Neural progenitor cell (in vitro differentiated cells): Measurements from ENCODE around the gene IFNLR1. TPM values are rescaled to one million over a fixed set of nuclear protein-coding genes. Genes with fewer than 3 reads are reported as not detected.

Source experiments
- DNase-seq: peaks from one replicate; pipeline ENCODE4 v3.0.0-alpha.2; 2016; ENCODE audit warnings: low spot score
- H2AFZ ChIP-seq: fragments of 200-600 bp; sonication (generic); replicated peaks from 2 replicates; pipeline ENCODE4 v1.6.1; 2016; ENCODE audit warnings: antibody characterized with exemption
- H3F3A ChIP-seq: fragments of 200-600 bp; sonication (generic); 2 replicates; pipeline ENCODE4 v1.6.1; 2016; ENCODE audit warnings: antibody characterized with exemption, low read depth
- H3K27ac ChIP-seq: fragments of 200-600 bp; sonication (generic); 2 replicates; pipeline ENCODE4 v1.5.1; 2016; ENCODE audit warnings: mild to moderate bottlenecking
- H3K27me3 ChIP-seq: fragments of 200-600 bp; sonication (generic); 2 replicates; pipeline ENCODE4 v1.6.1; 2016; ENCODE audit warnings: mild to moderate bottlenecking, moderate library complexity
- H3K36me3 ChIP-seq: fragments of 200-600 bp; sonication (generic); 2 replicates; pipeline ENCODE4 v1.5.1; 2016
- H3K4me1 ChIP-seq: fragments of 200-600 bp; sonication (generic); 2 replicates; pipeline ENCODE4 v1.6.1; 2016; ENCODE audit warnings: mixed run types
- H3K4me2 ChIP-seq: fragments of 200-600 bp; sonication (generic); 2 replicates; pipeline ENCODE4 v1.6.1; 2016
- H3K4me3 ChIP-seq: fragments of 200-600 bp; sonication (generic); 2 replicates; pipeline ENCODE4 v1.5.1; 2016
- H3K79me2 ChIP-seq: fragments of 200-600 bp; sonication (generic); 2 replicates; pipeline ENCODE4 v1.6.1; 2016; ENCODE audit warnings: low read depth
- H3K9ac ChIP-seq: fragments of 200-600 bp; sonication (generic); 2 replicates; pipeline ENCODE4 v1.6.1; 2016
- H3K9me3 ChIP-seq: fragments of 200-600 bp; sonication (generic); 2 replicates; pipeline ENCODE4 v1.5.1; 2016; ENCODE audit warnings: low read depth
- H4K20me1 ChIP-seq: fragments of 200-600 bp; sonication (generic); 2 replicates; pipeline ENCODE4 v1.6.1; 2016; ENCODE audit warnings: low read depth
- H3K27ac Mint-ChIP-seq: 3 replicates; pipeline ENCODE4 v1.8.0; 2021; ENCODE audit warnings: mixed read lengths
- H3K27me3 Mint-ChIP-seq: 2 replicates; pipeline ENCODE4 v1.8.0; 2022; ENCODE audit warnings: low read depth, mild to moderate bottlenecking, inconsistent platforms, moderate library complexity, mixed read lengths; ENCODE audit not compliant: insufficient read depth
- H3K36me3 Mint-ChIP-seq: 3 replicates; pipeline ENCODE4 v1.8.0; 2021; ENCODE audit warnings: mixed read lengths
- H3K4me1 Mint-ChIP-seq: 3 replicates; pipeline ENCODE4 v1.8.0; 2021; ENCODE audit warnings: mixed read lengths
- H3K4me3 Mint-ChIP-seq: 3 replicates; pipeline ENCODE4 v1.8.0; 2021; ENCODE audit warnings: mild to moderate bottlenecking, moderate library complexity, mixed read lengths
- H3K9me3 Mint-ChIP-seq: 3 replicates; pipeline ENCODE4 v1.8.0; 2020; ENCODE audit warnings: mixed read lengths
- CTCF ChIP-seq: fragments of 200-600 bp; sonication (generic); IDR thresholded peaks from 2 replicates; pipeline ENCODE4 v1.5.1; 2017; ENCODE audit warnings: antibody characterized with exemption, mild to moderate bottlenecking
- EZH2 ChIP-seq: fragments of 200-600 bp; sonication (generic); IDR thresholded peaks from 2 replicates; pipeline ENCODE4 v1.6.1; 2017; ENCODE audit warnings: antibody characterized with exemption, mild to moderate bottlenecking, moderate library complexity
- EZH2phosphoT487 ChIP-seq: fragments of 200-600 bp; sonication (generic); IDR thresholded peaks from 2 replicates; pipeline ENCODE4 v1.6.1; 2017; ENCODE audit warnings: antibody characterized with exemption
- total RNA-seq: library from RNA; depleted of rRNA; stranded (reverse); fragments of >200 nt; gene quantifications from 2 replicates; pipeline ENCODE4 v1.2.3, GENCODE V29; 2015; ENCODE audit warnings: low replicate concordance

Gene IFNLR1
- total RNA-seq, 1 donor from 2014 or later = 3.3 TPM

GRCh38 chr1:24154215-24154614 is 32.9 kb downstream of the IFNLR1 start:
- peaks cover 18% of the 10 kb centered on the region for H3K4me1 Mint-ChIP-seq

DNA sequence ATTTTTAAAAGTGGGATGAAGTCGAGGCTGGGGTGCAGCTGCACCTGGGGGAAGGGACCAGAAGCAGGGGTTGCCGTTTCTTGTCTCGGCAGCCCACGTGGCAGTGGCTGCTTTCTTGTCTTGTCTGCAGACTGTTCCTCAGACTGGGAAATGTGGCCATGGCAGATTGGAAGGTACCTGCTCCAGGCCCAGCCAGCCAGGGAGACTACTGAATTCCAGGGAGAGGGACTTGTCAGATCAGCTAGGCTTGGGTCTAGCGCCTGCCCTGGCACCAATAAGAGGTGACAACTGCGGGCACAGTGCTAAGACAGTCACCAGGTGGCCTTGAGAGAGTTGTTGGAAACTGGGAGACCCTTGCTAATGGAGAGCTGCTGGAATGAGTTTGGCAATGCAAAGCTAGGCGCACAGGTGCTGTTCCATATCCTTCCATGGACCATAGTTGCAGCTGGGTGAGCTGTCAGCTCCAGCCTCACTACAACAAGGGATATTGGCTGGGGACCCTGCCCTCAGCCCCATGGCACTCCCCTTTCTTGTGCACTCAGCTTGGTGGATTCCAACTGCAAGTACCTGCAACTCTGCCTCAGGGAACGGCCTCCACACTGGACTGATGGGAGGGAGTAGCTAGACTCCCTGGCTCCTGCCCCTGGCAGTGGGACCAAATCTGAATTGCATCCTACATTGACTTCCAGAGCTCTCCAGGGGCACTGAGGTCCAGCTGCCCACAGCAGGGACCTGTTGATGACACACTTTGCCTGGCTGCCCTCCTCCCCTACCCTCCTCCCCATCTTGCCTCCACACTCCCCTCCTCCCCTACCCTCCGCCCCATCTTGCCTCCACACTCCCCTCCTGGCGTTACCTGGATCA is 34.2 kb downstream of the IFNLR1 start:
- H3K27ac Mint-ChIP-seq = peak overlapping the region; percentile 33

More at GRCh38 chr1:24154215-24154614, 32.9 kb downstream of the IFNLR1 start:
- H3K79me2 ChIP-seq = no peaks in the 10 kb centered on the region
- H3F3A ChIP-seq = peaks cover 32% of the 10 kb centered on the region
- no peak overlapping the region for H3K4me3 ChIP-seq
- no peaks in the 10 kb centered on the region for H3K9me3 Mint-ChIP-seq
- no peak overlapping the region for H2AFZ ChIP-seq
- H3K27ac ChIP-seq = no peak overlapping the region
- no peak overlapping the region for H3K27ac Mint-ChIP-seq
- H3K27me3 ChIP-seq = no peaks in the 10 kb centered on the region
- H3K4me2 ChIP-seq = peak overlapping the region; percentile 11
- no peaks in the 10 kb centered on the region for H3K9me3 ChIP-seq
- peak; percentile 57 for DNase-seq
- TF ChIP-seq EZH2phosphoT487 (no peak), CTCF (no peak), EZH2 (no peak)
- no peaks in the 10 kb centered on the region for H4K20me1 ChIP-seq
- no peaks in the 10 kb centered on the region for H3K36me3 Mint-ChIP-seq
- H3K4me3 Mint-ChIP-seq = no peak overlapping the region
- no peaks in the 10 kb centered on the region for H3K36me3 ChIP-seq
- peaks cover 8% of the 10 kb centered on the region for H3K27me3 Mint-ChIP-seq
- H3K4me1 ChIP-seq = peaks cover 24% of the 10 kb centered on the region
- no peak overlapping the region for H3K9ac ChIP-seq

GRCh38 chr1:24151175-24151533 is 35.9 kb downstream of the IFNLR1 start:
- Histone ChIP-seq H3K36me3 (no peaks in the 10 kb centered on the region), H3K9ac (peak overlapping the region; percentile 38), H3K4me2 (peak overlapping the region; percentile 80), H2AFZ (no peak overlapping the region), H3F3A (peaks cover 32% of the 10 kb centered on the region), H3K27ac (peak overlapping the region; percentile 81), H3K4me3 (peak overlapping the region; percentile 50), H3K9me3 (no peaks in the 10 kb centered on the region), H3K79me2 (no peaks in the 10 kb centered on the region), H4K20me1 (no peaks in the 10 kb centered on the region), H3K4me1 (peaks cover 24% of the 10 kb centered on the region), H3K27me3 (no peaks in the 10 kb centered on the region)
- Mint-ChIP-seq H3K9me3 (no peaks in the 10 kb centered on the region), H3K36me3 (no peaks in the 10 kb centered on the region), H3K27ac (peak overlapping the region; percentile 72), H3K4me3 (peak overlapping the region; percentile 74), H3K27me3 (peaks cover 11% of the 10 kb centered on the region), H3K4me1 (peaks cover 18% of the 10 kb centered on the region)
- no peak for TF ChIP-seq EZH2
- no peak for TF ChIP-seq EZH2phosphoT487
- no peak for TF ChIP-seq CTCF
- DNase-seq = peak; percentile 92

More for the DNA sequence above, 34.2 kb downstream of the IFNLR1 start:
- no peaks in the 10 kb centered on the region for H3K36me3 ChIP-seq
- H3K4me2 ChIP-seq = peak overlapping the region; percentile 54
- no peak overlapping the region for H3K4me3 ChIP-seq
- Mint-ChIP-seq H3K9me3 (no peaks in the 10 kb centered on the region), H3K4me1 (peaks cover 18% of the 10 kb centered on the region), H3K4me3 (peak overlapping the region; percentile 66), H3K36me3 (no peaks in the 10 kb centered on the region), H3K27me3 (peaks cover 8% of the 10 kb centered on the region)
- no peaks in the 10 kb centered on the region for H3K27me3 ChIP-seq
- no peak overlapping the region for H3K9ac ChIP-seq
- no peak for TF ChIP-seq EZH2phosphoT487
- TF ChIP-seq EZH2 = no peak
- H3K9me3 ChIP-seq = no peaks in the 10 kb centered on the region
- H2AFZ ChIP-seq = no peak overlapping the region
- H3K27ac ChIP-seq = no peak overlapping the region
- peaks cover 32% of the 10 kb centered on the region for H3F3A ChIP-seq
- H3K4me1 ChIP-seq = peaks cover 24% of the 10 kb centered on the region
- no peak for DNase-seq
- no peaks in the 10 kb centered on the region for H4K20me1 ChIP-seq
- H3K79me2 ChIP-seq = no peaks in the 10 kb centered on the region
